GM12874 (cell line): Measurements from ENCODE around the gene CENPM.

ENCODE experiments used
- CTCF ChIP-seq: IDR thresholded peaks from 2 replicates; pipeline ENCODE4 v1.5.1; 2011; ENCODE audit warnings: low read depth, mild to moderate bottlenecking, control low read depth, low read length, moderate library complexity; ENCODE audit not compliant: insufficient read depth

Gene CENPM

DNA sequence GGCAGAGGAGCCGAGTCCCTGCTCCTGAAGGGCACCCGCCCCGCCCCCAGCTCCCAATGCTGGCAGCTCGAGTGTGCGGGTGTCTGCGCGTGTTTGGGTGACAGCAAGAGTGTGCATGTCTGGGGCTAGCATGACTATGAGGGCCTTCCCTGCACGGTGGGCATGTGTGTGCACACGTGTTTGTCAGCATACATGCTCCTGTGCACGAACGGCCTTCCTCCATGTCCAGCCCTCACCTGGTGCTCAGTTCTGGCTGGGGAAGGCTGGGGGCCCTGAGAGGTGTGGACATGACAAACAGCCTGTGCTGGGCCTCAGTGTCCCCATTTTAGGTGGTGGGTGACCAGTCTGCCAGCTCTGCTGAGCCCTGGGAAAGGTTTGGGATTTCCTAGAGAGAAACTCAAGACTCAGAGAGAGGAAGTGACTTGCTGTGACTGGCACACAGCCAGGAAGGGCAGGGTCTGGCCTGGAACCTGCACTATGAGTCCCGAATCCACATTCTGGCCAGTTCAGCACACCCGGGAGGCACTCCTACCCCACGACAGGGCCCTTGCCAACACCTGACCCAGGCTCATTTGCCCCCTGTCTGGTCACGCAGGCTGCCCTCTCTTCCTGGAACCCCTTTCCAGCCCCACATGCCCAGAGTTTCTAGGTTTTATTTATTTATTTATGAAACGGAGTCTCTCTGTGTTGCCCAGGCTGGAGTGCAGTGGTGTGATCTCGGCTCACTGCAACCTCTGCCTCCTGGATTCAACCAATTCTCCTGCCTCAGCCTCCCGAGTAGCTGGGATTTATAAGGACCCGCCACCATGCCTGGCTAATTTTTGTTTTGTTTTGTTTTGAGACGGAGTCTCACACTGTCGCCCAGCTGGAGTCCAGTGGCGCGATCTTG is 28.8 kb downstream of the CENPM start:
- no peak for TF ChIP-seq CTCF

DNA sequence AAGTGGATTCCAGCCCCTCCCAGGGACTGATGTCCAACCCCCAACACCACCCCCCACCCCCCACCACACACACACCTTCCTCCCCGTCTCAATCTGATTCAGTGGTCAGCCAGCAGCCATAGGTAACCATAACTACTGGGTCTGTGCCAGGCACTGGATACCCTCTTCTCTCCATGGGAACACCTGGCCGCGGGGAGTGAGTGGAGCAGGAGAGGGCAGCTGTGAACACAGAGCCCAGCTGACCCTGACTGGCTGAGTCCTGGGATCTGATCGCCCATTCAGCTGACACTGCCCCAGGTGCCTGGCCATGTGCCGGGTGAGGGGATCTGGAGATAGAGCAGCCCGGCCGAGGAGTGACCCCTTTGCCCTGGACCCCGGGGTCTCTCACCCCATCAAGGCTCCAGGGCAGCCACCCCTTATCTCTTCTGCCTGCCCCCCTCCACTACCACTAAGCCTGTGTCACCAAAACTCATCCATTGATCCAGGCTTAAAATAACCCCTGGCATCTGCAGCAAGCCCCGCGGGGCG is 29.5 kb downstream of the CENPM start:
- TF ChIP-seq CTCF, result no peak

- TF ChIP-seq CTCF, result no peak
These were observed 30.1 kb downstream of the CENPM start for GRCh38 chr22:41916745-41917358.

DNA sequence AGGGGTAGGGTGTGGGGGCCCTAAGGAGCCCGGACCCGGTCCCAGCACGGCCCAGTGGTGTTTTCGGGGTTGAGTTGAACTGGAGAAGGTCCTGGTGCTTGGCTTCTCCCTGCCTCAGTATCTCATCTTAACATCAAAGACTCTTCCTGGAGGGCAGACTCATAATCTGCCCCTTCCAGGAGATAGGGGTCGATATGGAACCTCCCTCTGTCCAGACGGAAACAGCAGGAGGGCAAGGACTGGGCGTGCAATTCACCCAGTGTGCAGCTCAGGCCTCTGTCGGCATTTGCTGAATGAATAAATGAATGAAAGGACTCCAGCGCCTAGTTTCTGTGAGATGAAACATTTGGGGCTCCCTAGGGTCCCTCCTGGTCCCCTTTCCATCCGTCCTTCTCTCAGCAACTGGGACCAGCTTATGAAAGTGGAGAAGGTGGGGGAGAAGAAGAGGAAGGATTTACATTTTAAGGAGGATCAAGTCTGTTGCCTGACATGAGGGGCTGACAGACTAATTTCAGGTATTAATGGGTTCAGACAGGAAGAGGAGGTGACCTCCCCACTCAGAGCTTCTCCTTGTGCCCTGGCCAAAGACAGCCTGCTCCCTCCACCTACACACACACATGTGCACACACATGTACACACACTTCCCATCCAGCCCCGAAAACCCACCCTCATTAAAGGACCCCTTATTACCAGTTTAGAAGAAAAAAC is 31.0 kb downstream of the CENPM start:
- TF ChIP-seq CTCF, result no peak

GRCh38 chr22:41915035-41915785 is 31.7 kb downstream of the CENPM start, which contains the start of gene SHISA8:
Gene SHISA8 (minus strand): TSS chr22:41915074. CDS start chr22:41914667, 407 bp downstream.
- no peak for TF ChIP-seq CTCF

DNA sequence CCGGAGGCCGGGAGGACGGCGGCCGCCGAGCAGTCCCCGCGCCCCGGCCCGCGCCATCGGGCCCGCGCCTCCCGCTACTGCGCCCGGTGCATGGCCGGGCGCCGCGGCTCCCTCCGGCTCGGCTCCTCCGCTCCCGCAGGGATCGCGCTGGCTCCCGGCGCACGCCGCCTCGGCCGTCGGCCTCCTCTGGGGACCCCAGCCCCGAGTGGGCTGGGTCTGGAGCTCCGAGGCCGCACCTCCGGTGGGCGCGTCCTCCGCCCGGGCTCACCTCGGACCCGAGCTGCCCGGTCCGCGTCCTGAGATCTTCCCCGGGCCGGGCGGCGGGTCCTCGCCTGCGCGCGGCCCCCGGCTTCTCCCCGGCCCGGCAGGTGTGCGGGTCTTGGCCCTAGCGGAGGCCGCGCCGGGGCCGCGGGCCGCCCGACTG is 32.3 kb downstream of the CENPM start:
- TF ChIP-seq CTCF, result no peak
